ENCODE measurements around the gene RIMS4. TPM values are rescaled to one million over a fixed set of nuclear protein-coding genes. Genes with fewer than 3 reads are reported as not detected.

Gene RIMS4
- total and polyA plus RNA-seq, 2 of the 13 experiments (the other 11 are each of a cell fraction or from before 2014, with no cell fraction given), result 0.01 to 0.07 TPM

DNA sequence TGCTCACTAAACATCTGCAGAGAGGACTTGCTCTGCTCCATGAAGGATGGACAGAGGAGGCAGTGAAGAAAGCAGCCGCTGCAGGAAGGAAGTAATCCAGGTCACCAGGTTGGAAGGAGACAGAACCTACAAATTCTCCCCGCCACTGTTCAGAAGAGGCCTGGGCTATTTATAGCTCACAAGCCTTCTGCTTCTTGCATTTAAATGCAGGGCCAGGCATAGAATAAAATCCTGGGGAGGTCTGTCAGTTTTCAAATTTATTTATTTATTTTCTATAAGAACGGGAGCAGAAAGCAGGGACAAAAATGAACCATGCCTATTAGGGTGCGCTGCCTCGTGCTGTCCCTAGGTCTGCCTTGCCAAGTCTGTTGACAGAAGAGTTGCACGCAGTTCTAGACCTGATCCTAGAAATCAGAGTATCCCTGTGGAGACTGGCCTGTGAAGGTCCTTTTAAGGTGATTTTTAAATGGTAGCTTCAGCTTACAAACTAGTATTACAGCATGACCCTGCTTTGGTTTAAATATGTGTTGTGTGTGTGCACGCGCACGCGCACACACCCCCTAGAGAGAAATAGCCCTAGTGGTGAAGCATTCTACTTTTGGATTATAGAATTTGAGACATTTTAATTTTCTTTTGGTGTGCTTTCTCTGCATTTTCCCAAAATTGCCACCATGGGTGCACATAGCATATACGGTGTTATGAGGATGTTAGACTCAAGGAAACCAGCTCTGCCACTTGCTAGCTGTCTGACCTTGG lies 19.5 kb downstream of the RIMS4 start (continued):
- no peak for TF ChIP-seq MTERF4 (CRISPR knock-in tag; IDR thresholded peaks at IDR 0.05)
- TF ChIP-seq FOXK2 (IDR thresholded peaks at IDR 0.05), result no peak
- TF ChIP-seq KAT7 (CRISPR knock-in tag; IDR thresholded peaks at IDR 0.05; ENCODE audit: borderline replicate concordance), result no peak
- no peak for TF ChIP-seq EHMT2 (IDR thresholded peaks at IDR 0.05; ENCODE audit: borderline replicate concordance, low read depth, low read length)
- TF ChIP-seq MYNN (CRISPR knock-in tag; IDR thresholded peaks at IDR 0.05; ENCODE audit: low read depth), result no peak

GRCh38 chr20:44788706-44789456 lies 21.5 kb downstream of the RIMS4 start:
- no peak overlapping the region for H3K4me2 ChIP-seq (ENCODE audit: low read depth, low read length)
- no peak overlapping the region for H3K9ac ChIP-seq (ENCODE audit: insufficient read depth, low read depth, low read length)
- TF ChIP-seq ZNF251 (CRISPR knock-in tag; IDR thresholded peaks at IDR 0.05) (no peak), KDM3A (CRISPR knock-in tag; IDR thresholded peaks at IDR 0.05; ENCODE audit: low read depth) (no peak), HNRNPLL (IDR thresholded peaks at IDR 0.05; ENCODE audit: low read depth, low read length, poor library complexity, severe bottlenecking) (no peak), JARID2 (CRISPR knock-in tag; IDR thresholded peaks at IDR 0.05; ENCODE audit: insufficient replicate concordance) (no peak), ISL2 (CRISPR knock-in tag; IDR thresholded peaks at IDR 0.05) (no peak), MIER3 (CRISPR knock-in tag; IDR thresholded peaks at IDR 0.05; ENCODE audit: borderline replicate concordance) (no peak), SRF (IDR thresholded peaks at IDR 0.05; ENCODE audit: low read depth, low read length) (no peak), SP1 (IDR thresholded peaks at IDR 0.05) (no peak), SP1 (CRISPR knock-in tag; IDR thresholded peaks at IDR 0.05) (no peak)
- TF ChIP-seq, protein P1, sequence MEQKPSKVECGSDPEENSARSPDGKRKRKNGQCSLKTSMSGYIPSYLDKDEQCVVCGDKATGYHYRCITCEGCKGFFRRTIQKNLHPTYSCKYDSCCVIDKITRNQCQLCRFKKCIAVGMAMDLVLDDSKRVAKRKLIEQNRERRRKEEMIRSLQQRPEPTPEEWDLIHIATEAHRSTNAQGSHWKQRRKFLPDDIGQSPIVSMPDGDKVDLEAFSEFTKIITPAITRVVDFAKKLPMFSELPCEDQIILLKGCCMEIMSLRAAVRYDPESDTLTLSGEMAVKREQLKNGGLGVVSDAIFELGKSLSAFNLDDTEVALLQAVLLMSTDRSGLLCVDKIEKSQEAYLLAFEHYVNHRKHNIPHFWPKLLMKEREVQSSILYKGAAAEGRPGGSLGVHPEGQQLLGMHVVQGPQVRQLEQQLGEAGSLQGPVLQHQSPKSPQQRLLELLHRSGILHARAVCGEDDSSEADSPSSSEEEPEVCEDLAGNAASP (CRISPR knock-in tag; IDR thresholded peaks at IDR 0.05; ENCODE audit: borderline replicate concordance), result no peak
- in situ Hi-C loops (cut with HindIII; ENCODE audit: extremely low pct_ligation_motif_present, low pct_unique_long_range_greater_than_20kb), result no loop called here
- H3K36me3 ChIP-seq (replicated peaks in 1 of 2; ENCODE audit: control insufficient read depth in 1 of 2, insufficient read depth in 2 of 2, low read length in 2 of 2), result no peaks in the 10 kb centered on the region
- no TSS peak for BruUV-seq (replicated peaks)
- H3K27ac ChIP-seq (ENCODE audit: extremely low read length, insufficient read depth, low read length), result no peak overlapping the region
- no peak for ATAC-seq
- ChIA-PET POLR2A (no interaction called here), CTCF (ENCODE audit: low intra/inter-chr PET ratio, low total read pairs) (no interaction called here)
- no peak for FAIRE-seq
- no peak overlapping the region for H2AFZ ChIP-seq (ENCODE audit: low read length)
- no peak overlapping the region for H3K4me3 ChIP-seq (replicated peaks in 1 of 3; ENCODE audit: insufficient read depth in 1 of 3, low read depth in 2 of 3, low read length in 3 of 3)
- intact Hi-C loops (cut with micrococcal nuclease; ENCODE audit: unreplicated experiment), result no loop called here
- no peak for DNase-seq (ENCODE audit: low spot score)
- no peaks in the 10 kb centered on the region for H3K9me3 ChIP-seq (ENCODE audit: low read length)
- peaks cover 7 to 40% of the 10 kb centered on the region in 2 experiments; a peak in 4 of 5 replicates for H3K27me3 ChIP-seq (ENCODE audit: control insufficient read depth in 1 of 2, insufficient read depth in 2 of 2, low read length in 2 of 2)
- WGBS (ENCODE audit: low lambda C conversion rate), result 19% methylated on average over 10 of the region's 10 CpGs
- H3K79me2 ChIP-seq (ENCODE audit: insufficient read depth, low read length), result no peaks in the 10 kb centered on the region
- no peaks in the 10 kb centered on the region for H4K20me1 ChIP-seq (ENCODE audit: insufficient read depth, low read length)
- no peaks in the 10 kb centered on the region for H3K4me1 ChIP-seq (ENCODE audit: insufficient read depth, low read length)
